Measurements from ENCODE around the gene DCC.

The DCC gene

DNA sequence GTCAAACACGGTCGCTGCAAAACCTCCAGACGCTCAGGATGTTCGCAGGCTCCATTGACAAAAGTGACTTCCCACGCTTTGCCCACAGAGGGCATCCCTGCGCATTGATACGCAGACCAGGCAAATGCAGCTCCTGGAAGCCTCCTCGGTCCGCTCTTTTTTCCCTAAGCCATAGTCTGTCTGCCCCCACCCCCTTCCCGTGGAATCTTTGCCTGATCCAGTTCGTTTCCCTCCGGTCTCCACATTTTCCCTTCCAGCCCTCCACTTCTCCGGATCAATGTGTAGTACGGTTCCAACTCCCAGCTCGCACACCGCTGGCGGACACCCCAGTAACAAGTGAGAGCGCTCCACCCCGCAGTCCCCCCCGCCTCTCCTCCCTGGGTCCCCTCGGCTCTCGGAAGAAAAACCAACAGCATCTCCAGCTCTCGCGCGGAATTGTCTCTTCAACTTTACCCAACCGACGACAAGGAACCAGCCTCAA is at the start of gene DCC:
Gene DCC (plus strand): TSS at position 307 of the 481 bp plus-strand sequence. CDS start 591 bp downstream, outside the sequence.
- DNase-seq (ENCODE audit: low read depth in 2 of 2) = no peak

GRCh38 chr18:52310651-52311050 is 29.3 kb upstream of the DCC start:
- no peak for DNase-seq (ENCODE audit: low read depth in 2 of 2)

GRCh38 chr18:52311331-52311730 is 28.7 kb upstream of the DCC start:
- no peak for DNase-seq (ENCODE audit: low read depth in 2 of 2)

GRCh38 chr18:52312346-52312745 is 27.7 kb upstream of the DCC start:
- no peak for DNase-seq (ENCODE audit: low read depth in 2 of 2)

DNA sequence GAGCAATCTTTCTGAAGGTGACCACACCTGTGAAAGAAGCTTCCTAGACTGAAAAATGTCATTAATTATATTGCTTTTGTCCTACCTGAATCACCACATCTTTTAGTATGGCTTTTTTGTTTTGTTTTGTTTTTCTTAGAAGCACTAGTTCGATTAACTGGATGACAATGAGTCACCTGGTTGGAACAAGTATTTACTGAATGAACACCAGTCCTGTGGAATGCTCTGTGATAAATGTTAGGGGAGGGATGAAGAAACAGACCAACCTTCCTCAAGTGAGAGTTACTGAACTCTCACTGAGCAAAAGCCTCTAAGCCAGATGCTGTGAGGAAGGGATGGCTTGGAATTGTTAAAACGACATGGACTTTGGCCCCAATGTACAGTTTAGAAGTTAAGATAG is 26.8 kb upstream of the DCC start:
- no peak for DNase-seq (ENCODE audit: low read depth in 2 of 2)

DNA sequence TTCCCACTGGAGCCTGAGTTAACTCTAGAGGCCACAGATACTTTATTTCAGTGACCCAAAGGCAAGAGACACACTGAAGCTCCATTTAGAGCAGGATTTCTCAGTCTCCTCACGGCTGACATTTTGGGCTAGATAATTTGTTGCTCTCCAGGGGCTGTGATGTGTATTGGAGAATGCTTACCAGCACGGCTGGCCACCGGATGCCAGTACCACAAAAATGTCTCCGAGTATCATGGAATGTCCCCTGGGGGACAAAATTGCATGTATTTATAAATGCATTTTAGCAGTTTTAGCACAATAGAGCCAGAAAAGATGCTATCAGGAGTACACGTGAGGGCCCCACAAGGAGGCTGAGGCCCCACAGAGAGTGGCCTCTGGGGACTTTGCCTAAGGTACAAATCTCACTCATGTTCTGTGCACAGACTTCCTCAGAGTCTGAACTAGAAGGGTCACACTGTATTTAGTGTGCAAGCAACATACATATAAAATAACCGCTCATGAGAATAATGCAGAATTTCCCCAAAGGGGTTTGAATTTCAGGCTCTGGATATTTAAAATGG is 20.5 kb upstream of the DCC start:
- DNase-seq (ENCODE audit: low read depth in 2 of 2) = no peak

- DNase-seq (ENCODE audit: low read depth in 2 of 2) = no peak
Measured at GRCh38 chr18:52322307-52322706, 17.7 kb upstream of the DCC start.

- no peak for DNase-seq (ENCODE audit: low read depth in 2 of 2)
Measured at GRCh38 chr18:52323802-52324201, 16.2 kb upstream of the DCC start.

DNA sequence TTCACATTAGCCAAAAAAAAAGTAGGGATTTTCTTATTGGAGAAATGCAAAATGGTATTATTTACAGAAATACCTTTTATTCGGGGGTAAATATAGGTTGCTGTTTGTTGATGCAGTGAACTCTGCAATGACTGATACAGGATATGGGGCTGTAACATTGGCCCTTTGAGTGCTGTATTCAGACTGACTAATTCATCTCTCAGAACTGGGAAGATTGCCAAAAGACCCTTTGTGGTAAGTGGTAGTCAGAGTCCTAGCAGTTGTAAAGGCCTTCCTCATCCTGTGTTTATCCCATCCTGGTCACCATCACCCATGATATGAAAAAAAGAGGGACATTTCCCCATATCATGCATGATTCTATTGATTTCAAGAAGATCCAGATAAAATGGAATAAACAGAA is 14.0 kb upstream of the DCC start:
- no peak for DNase-seq (ENCODE audit: low read depth in 2 of 2)

DNA sequence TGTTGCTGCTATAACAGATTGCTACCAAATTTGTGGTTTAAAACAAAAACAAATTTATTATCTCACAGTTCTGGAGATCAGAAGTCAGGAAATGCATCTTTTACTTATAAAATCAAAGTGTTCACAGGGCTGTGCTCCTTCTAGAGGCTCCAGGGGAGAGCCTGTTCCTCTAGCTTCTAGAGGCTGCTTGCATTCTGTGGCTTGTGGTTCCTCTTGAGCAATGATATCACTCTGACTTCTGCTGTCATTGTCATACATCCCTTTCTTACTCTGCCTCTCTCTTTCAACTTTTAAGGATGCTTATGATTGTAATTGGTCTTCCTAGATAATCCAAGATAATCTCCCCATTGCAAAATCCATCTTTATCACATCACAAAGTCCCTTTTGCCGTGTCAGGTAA is 6.1 kb upstream of the DCC start:
- no peak for DNase-seq (ENCODE audit: low read depth in 2 of 2)

DNA sequence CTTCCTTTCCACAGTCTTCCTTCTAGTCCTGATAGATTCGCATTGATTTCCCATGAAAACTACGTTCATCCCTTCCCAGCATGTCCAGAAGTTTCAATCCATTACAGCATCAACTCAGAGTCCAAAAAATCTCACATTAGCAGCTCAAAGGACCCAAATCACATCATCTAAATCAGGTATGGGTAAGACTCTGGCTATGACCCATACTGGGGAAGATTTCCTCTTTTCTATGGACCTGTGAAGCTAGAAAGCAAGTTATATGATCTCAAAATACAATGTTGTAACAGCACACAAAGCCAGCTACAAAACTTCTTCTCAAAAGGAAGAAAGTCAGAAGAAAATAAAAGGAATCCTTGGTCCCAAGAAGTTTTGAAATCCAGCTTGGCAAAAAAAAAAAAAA is 5.7 kb upstream of the DCC start:
- DNase-seq (ENCODE audit: low read depth in 2 of 2) = no peak

DNA sequence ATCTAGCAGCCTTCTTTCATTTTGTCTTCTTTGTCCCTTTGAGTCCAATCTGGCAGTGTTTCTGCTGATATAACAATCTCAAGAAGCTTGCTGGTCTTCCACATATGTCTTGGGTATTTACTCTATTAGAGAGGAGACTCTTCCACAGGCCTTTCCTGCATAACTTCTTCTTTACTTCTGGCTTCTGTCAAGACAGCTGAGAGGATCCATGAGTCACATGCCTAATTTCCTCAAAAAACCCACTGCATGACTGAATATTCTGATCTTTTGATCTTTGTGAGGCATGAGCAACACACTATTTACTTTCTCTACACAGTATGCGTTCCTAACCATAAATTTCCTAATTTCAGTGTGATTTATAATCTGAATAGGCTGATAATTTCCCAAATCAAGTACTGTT is 5.1 kb upstream of the DCC start:
- DNase-seq (ENCODE audit: low read depth in 2 of 2) = no peak

GRCh38 chr18:52337276-52337675 is 2.7 kb upstream of the DCC start:
- DNase-seq (ENCODE audit: low read depth in 2 of 2) = no peak

- DNase-seq (ENCODE audit: low read depth in 2 of 2) = no peak
Measured at GRCh38 chr18:52340406-52341102, 557 bp downstream of the DCC start.

- no peak for DNase-seq (ENCODE audit: low read depth in 2 of 2)
Measured at GRCh38 chr18:52341103-52341432, 1.1 kb downstream of the DCC start.

DNA sequence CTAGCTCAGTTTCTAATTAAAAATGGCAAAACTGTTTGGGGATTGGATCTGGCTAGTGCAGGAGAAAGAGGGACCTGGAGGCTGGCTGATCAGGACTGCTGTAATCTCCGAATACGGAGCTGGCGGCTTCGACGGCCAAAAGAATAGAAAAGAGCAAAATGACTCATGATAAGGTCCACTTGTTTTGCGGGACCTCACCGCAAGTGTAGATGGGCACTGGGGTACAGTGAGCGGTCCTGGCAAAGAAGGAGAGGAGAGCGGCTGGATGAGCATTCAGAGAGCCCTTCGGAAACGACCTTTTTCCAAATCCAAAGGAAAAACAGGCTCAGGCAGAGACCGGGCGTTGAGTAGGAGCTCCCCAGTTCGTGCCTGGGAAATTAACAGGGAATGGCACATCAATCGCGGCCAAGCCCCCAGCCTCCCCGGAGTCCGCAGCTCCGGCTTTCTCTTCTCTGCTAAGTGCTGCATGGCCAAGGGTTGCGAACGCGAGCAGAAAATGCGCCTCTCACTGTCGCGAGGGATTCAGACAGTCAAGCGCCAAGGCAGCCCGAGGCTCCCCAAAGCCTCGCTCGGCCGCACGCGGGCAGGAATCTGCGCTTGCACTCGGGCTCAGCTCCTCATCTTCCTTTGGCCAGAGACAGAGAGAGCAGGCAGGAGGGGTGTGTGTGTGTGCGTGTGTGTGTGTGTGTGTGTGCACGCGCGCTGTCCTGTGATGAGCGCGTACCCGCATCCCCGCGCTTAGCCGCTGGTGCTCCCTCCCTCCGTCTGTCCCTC is 1.8 kb downstream of the DCC start:
- no peak for DNase-seq (ENCODE audit: low read depth in 2 of 2)

DNA sequence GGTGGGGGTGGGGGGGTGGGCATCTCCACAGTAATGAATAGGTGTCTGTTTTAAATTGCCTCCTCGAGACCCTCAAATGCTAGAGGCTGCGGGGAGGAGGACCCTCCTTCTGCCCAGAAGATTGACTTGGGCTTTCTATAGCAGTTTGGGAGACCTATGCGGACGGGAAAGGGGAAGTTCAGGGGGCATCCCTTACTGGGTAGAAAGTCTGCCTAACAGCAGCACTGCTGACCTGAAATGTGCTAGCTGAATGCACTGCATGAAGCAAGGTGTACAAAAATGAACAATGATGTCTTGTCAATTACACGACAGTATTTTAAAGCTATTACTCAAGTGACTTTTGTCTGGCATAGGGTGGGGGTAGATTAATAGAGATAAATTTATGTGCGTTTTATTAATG is 2.5 kb downstream of the DCC start:
- no peak for DNase-seq (ENCODE audit: low read depth in 2 of 2)

DNA sequence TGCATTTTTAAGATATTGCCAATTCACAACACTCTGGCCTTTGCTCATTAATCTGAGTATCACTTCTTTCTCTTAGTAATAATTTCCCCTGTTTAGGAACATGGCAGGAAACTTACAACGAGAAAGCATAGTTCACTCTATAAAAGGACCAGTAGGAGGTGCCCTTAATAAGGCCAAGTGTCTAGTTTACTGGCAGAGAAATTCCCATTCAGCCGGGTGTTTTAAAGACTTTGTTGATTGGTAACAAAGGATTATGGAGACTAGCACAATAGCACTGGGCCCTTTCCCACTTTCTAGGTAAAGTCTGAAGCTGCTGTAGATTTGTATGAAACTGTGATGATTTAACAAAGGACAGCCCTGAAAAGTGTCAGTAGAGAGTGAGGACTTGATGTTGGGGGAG is 3.1 kb downstream of the DCC start:
- no peak for DNase-seq (ENCODE audit: low read depth in 2 of 2)

GRCh38 chr18:52343731-52344340 is 3.8 kb downstream of the DCC start:
- no peak for DNase-seq (ENCODE audit: low read depth in 2 of 2)

DNA sequence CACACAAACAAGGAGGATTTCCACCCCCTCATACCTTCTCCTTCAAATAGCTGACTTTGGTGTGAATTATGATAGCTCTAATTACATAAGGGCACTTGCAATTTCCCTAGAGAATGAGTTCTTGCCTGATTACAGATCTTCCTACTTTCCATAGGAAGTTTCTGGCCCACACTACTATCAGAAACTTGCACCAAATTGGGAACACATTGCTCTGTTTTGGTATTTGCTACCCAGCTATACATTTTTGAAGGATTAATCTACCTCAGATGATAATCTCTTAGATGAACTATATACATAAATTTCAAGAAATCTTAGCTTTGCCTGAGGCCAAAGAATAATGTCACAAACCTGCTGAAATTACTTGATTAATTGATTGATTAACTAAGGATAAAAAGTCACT is 4.9 kb downstream of the DCC start:
- no peak for DNase-seq (ENCODE audit: low read depth in 2 of 2)

- no peak for DNase-seq (ENCODE audit: low read depth in 2 of 2)
Measured at GRCh38 chr18:52345428-52345827, 5.4 kb downstream of the DCC start.

DNA sequence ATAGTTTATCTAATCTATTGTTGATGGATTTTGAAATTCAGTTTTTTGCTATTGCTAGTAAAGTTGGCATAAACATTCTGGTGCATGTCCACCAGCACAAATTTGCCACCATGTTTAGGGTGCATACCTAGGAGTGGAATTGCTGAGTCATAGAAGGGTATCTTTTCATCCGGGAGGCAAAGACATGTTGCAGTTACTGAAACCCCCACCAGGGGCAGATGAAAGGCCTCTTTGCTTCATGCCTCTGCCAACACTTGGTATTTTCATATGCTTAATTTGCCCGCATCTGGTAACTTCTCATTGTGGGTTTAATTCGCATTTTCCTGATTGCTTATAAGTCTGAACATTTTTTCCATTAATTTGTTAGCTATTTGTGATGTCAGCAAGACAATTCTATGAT is 8.2 kb downstream of the DCC start:
- no peak for DNase-seq (ENCODE audit: low read depth in 2 of 2)

DNA sequence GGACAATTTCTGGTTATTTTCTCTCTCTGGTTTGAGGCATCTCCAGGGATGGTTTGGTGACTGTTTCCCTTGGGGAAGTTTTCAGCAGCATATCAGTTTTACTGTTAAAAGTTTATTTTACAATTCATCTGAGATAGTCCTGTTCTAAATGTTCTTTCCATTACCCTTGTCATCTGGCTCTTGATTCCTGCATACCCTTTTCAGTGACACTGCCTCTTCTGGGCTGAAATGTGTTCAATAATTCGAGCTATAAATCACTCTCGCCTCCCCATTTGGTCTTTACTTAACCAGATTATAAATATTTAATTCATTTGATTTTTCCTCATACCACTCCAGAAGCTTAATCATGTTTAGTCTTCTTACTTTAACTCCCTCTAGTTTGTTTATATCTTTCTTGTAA is 9.5 kb downstream of the DCC start:
- DNase-seq (ENCODE audit: low read depth in 2 of 2) = no peak
